ENCODE results near the gene ITCH. TPM values are rescaled to one million over a fixed set of nuclear protein-coding genes. Genes with fewer than 3 reads are reported as not detected.
"Not testable (repeated sequence)": the region's sequence is repeated elsewhere in the genome, so short reads cannot be mapped to it uniquely, and the experiment has no call there.

ITCH gene
- total RNA-seq, 1 experiment from 2014 or later, result 63.9 TPM

DNA sequence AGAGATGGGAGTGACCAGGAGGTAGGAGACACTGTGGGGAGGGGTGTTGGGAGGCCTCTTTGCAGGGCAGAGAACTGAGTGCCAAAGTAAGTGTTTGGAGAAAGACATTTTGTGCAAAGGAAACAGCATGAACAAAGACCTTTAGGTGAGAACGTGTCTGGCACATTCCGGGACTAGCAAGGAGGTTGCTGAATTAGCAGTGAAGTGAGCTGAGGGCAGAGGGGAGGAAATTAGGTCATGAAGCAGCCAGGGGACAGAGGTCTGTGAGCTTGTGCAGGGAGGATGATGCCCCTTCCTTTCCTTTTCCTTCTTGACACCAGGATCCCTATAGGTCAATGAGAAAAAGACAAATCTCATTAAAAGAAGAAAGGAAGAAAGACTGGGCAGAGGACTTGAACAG, 38.5 kb upstream of the ITCH start:
- no peaks in the 10 kb centered on the region for H3K9me3 ChIP-seq (ENCODE audit: control insufficient read depth, insufficient read depth, low read depth, low read length)
- no peak for DNase-seq (ENCODE audit: low read depth, low spot score)
- H3K27me3 ChIP-seq (ENCODE audit: control insufficient read depth, insufficient read depth, low read length), result no peaks in the 10 kb centered on the region
- ChIA-PET POLR2A (no interaction called here), CTCF (no interaction called here)
- in situ Hi-C loops (cut with HindIII; ENCODE audit: low pct_unique_long_range_greater_than_20kb, low sequenced_read_pairs), result no loop called here
- H3K4me3 ChIP-seq (ENCODE audit: low read depth in 2 of 2, low read length in 2 of 2), result no peak overlapping the region
- intact Hi-C loops (cut with micrococcal nuclease; ENCODE audit: unreplicated experiment), result no loop called here
- no peak for ATAC-seq
- no peak for TF ChIP-seq POLR2AphosphoS5 (IDR thresholded peaks at IDR 0.05; ENCODE audit: low read depth, low read length)
- TF ChIP-seq TCF7L2 (IDR thresholded peaks at IDR 0.05; ENCODE audit: low read depth, low read length), result no peak
- H3K36me3 ChIP-seq (ENCODE audit: control insufficient read depth, insufficient read depth, low read length), result no peaks in the 10 kb centered on the region
- no peaks in the 10 kb centered on the region for H3K4me1 ChIP-seq (ENCODE audit: control insufficient read depth, insufficient read depth, low read length)
- no TSS peak for BruUV-seq (replicated peaks)
- no peak overlapping the region for H3K27ac ChIP-seq (ENCODE audit: low read length)

DNA sequence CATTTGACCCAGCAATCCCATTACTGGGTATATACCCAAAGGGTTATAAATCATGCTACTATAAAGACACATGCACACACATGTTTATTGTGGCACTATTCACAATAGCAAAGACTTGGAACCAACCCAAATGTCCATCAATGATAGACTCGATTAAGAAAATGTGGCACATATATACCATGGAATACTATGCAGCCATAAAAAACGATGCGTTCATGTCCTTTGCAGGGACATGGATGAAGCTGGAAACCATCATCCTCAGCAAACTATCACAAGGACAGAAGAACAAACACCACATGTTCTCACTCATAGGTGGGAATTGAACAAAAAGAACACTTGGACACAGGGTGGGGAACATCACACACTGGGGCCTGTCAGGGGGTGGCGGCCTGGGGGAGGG, 34.9 kb upstream of the ITCH start:
- H3K36me3 ChIP-seq (ENCODE audit: control insufficient read depth, insufficient read depth, low read length); intact Hi-C loops (cut with micrococcal nuclease; ENCODE audit: unreplicated experiment); in situ Hi-C loops (cut with HindIII; ENCODE audit: low pct_unique_long_range_greater_than_20kb, low sequenced_read_pairs); H3K4me3 ChIP-seq (ENCODE audit: low read depth in 2 of 2, low read length in 2 of 2); DNase-seq (ENCODE audit: low read depth, low spot score); POLR2A ChIA-PET; H3K27me3 ChIP-seq (ENCODE audit: control insufficient read depth, insufficient read depth, low read length); H3K4me1 ChIP-seq (ENCODE audit: control insufficient read depth, insufficient read depth, low read length); BruUV-seq (replicated peaks); CTCF ChIA-PET; H3K9me3 ChIP-seq (ENCODE audit: control insufficient read depth, insufficient read depth, low read depth, low read length); ATAC-seq; H3K27ac ChIP-seq (ENCODE audit: low read length): not testable (repeated sequence)

DNA sequence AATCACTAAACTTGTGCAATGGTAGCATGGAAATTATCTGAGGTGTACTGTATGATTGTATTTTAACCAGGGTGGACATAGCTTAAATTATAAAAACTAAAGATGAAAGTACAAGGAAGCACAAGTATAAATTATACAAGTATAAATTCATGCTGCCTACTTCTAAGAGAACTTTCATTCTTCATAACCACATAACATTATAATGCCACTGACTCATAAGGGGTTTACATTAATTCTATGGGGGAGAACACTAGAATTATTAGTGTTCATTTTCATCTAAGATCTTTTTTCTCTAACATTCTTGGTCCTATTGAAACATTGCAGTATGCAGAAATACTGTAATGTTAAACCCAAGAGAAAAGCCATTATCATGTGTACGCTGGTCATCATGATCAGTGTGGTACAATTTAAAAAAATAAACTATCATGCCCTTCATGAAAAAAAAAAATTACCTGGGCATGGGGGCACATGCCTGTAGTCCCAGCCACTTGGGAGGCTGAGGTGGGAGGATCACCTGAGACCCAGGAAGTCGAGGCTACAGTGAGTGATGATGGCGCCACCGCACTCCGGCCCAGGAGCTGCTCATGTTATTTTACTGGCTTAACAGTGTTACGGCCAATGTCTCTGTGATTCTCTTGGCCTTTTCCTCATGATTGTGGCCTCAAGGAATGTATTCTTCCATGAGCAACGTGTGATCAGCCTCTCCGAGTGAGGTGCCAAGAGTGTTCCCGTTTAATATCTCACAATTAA, 34.0 kb upstream of the ITCH start:
- BruUV-seq (replicated peaks), result no TSS peak
- ATAC-seq, result no peak

DNA sequence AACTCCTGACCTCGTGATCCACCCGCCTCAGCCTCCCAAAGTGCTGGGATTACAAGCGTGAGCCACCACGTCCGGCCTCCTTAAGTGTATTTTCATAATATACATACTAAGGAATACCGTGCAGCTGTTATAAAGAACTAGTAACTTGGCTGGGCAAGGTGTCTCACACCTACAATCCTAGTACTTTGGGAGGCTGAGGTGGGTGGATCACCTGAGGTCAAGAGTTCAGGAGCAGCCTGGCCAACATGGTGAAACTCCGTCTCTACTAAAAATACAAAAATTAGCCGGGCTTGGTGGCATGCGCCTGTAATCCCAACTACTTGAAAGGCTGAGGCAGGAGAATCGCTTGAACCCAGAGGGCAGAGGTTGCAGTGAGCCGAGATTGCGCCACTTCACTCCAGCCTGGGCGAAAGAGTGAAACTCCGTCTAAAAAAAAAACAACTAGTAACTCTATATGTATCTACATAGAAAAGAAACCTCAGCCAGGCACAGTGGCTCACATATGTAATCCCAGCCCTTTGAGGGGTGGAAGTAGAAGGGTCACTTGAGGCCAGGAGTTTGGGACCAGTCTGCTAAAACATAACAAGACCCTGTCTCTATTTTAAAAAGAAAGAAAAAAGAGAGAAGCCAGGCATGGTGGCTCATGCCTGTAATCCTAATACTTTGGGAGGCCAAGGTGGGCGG, 32.1 kb upstream of the ITCH start:
- H3K9me3 ChIP-seq (ENCODE audit: control insufficient read depth, insufficient read depth, low read depth, low read length); H3K27ac ChIP-seq (ENCODE audit: low read length); CTCF ChIA-PET; H3K4me1 ChIP-seq (ENCODE audit: control insufficient read depth, insufficient read depth, low read length); DNase-seq (ENCODE audit: low read depth, low spot score); H3K36me3 ChIP-seq (ENCODE audit: control insufficient read depth, insufficient read depth, low read length); in situ Hi-C loops (cut with HindIII; ENCODE audit: low pct_unique_long_range_greater_than_20kb, low sequenced_read_pairs); POLR2A ChIA-PET; H3K27me3 ChIP-seq (ENCODE audit: control insufficient read depth, insufficient read depth, low read length); ATAC-seq; intact Hi-C loops (cut with micrococcal nuclease; ENCODE audit: unreplicated experiment); BruUV-seq (replicated peaks); H3K4me3 ChIP-seq (ENCODE audit: low read depth in 2 of 2, low read length in 2 of 2): not testable (repeated sequence)

More for the DNA sequence above, 34.0 kb upstream of the ITCH start:
- TF ChIP-seq, protein P1, sequence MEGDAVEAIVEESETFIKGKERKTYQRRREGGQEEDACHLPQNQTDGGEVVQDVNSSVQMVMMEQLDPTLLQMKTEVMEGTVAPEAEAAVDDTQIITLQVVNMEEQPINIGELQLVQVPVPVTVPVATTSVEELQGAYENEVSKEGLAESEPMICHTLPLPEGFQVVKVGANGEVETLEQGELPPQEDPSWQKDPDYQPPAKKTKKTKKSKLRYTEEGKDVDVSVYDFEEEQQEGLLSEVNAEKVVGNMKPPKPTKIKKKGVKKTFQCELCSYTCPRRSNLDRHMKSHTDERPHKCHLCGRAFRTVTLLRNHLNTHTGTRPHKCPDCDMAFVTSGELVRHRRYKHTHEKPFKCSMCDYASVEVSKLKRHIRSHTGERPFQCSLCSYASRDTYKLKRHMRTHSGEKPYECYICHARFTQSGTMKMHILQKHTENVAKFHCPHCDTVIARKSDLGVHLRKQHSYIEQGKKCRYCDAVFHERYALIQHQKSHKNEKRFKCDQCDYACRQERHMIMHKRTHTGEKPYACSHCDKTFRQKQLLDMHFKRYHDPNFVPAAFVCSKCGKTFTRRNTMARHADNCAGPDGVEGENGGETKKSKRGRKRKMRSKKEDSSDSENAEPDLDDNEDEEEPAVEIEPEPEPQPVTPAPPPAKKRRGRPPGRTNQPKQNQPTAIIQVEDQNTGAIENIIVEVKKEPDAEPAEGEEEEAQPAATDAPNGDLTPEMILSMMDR (IDR thresholded peaks at IDR 0.05), result no peak
- TF ChIP-seq POLR2AphosphoS5 (IDR thresholded peaks at IDR 0.05; ENCODE audit: low read depth, low read length) (no peak), TCF7L2 (IDR thresholded peaks at IDR 0.05; ENCODE audit: low read depth, low read length) (no peak), SIN3A (IDR thresholded peaks at IDR 0.05; ENCODE audit: borderline replicate concordance, insufficient read depth, low read depth, low read length) (no peak)
- TF ChIP-seq, protein P2, sequence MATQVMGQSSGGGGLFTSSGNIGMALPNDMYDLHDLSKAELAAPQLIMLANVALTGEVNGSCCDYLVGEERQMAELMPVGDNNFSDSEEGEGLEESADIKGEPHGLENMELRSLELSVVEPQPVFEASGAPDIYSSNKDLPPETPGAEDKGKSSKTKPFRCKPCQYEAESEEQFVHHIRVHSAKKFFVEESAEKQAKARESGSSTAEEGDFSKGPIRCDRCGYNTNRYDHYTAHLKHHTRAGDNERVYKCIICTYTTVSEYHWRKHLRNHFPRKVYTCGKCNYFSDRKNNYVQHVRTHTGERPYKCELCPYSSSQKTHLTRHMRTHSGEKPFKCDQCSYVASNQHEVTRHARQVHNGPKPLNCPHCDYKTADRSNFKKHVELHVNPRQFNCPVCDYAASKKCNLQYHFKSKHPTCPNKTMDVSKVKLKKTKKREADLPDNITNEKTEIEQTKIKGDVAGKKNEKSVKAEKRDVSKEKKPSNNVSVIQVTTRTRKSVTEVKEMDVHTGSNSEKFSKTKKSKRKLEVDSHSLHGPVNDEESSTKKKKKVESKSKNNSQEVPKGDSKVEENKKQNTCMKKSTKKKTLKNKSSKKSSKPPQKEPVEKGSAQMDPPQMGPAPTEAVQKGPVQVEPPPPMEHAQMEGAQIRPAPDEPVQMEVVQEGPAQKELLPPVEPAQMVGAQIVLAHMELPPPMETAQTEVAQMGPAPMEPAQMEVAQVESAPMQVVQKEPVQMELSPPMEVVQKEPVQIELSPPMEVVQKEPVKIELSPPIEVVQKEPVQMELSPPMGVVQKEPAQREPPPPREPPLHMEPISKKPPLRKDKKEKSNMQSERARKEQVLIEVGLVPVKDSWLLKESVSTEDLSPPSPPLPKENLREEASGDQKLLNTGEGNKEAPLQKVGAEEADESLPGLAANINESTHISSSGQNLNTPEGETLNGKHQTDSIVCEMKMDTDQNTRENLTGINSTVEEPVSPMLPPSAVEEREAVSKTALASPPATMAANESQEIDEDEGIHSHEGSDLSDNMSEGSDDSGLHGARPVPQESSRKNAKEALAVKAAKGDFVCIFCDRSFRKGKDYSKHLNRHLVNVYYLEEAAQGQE (IDR thresholded peaks at IDR 0.05; ENCODE audit: insufficient read depth in 1 of 2, low read depth in 2 of 2, low read length in 1 of 2), result no peak
- Histone ChIP-seq H3K27ac (ENCODE audit: low read length) (no peak overlapping the region), H3K9me3 (ENCODE audit: control insufficient read depth, insufficient read depth, low read depth, low read length) (no peaks in the 10 kb centered on the region), H3K27me3 (ENCODE audit: control insufficient read depth, insufficient read depth, low read length) (no peaks in the 10 kb centered on the region), H3K36me3 (ENCODE audit: control insufficient read depth, insufficient read depth, low read length) (no peaks in the 10 kb centered on the region), H3K4me3 (ENCODE audit: low read depth in 2 of 2, low read length in 2 of 2) (no peak overlapping the region), H3K4me1 (ENCODE audit: control insufficient read depth, insufficient read depth, low read length) (no peaks in the 10 kb centered on the region)
- intact Hi-C loops (cut with micrococcal nuclease; ENCODE audit: unreplicated experiment), result no loop called here
- DNase-seq (ENCODE audit: low read depth, low spot score), result no peak
- ChIA-PET POLR2A (no interaction called here), CTCF (interaction anchor here (0.8 kb wide), 1 partner anchor 9 kb away, joined by 8 read pairs; no protein-coding TSS in a partner anchor)
- in situ Hi-C loops (cut with HindIII; ENCODE audit: low pct_unique_long_range_greater_than_20kb, low sequenced_read_pairs), result no loop called here
